Superior temporal gyrus (tissue), 1 donor: ENCODE results near the gene IQSEC3.
"Not testable (repeated sequence)": the region's sequence is repeated elsewhere in the genome, so short reads cannot be mapped to it uniquely, and the experiment has no call there.

Source experiments
- DNase-seq: peaks from one replicate; pipeline ENCODE4 v3.0.0-alpha.2; 2016; ENCODE audit errors: extremely low spot score

Gene IQSEC3

DNA sequence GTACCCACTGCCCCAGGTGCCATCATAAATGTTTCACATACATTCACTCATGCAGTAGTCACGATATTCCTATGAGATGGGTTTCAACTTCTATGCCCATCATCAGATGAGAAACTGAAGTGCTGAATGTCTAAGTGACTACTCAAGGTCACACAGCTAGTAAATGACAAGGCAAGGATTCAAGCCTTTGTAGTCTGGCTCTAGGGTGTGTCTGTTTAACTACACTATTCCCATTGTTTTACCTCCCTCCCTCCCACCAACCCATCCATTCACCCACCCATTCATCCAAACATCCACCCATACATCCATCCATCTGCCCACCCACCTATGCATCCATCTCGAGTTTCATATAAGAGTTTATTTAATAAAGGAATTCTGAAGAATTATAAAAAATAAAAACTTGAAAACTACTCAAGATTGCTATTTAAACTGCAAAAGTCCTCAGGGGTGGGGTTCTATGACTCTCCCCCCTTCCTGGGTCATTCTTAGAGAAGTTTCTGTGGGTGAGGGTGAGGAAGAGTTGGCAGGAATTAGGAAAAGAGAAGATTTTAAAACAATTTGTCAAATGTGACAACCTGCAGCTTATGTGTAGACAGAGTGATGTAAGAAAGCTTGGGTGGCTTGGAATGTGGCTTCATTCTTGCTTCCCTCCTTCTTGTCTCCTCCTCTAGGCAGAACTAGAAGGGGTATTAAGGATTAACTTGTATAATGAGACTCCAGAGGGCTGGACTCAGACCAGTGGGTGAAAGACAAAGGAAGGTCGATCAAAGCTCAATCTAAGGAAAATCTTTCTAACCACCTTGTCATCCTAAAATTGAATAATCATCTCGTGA, 13.4 kb upstream of the IQSEC3 start:
- not testable (repeated sequence) for DNase-seq

DNA sequence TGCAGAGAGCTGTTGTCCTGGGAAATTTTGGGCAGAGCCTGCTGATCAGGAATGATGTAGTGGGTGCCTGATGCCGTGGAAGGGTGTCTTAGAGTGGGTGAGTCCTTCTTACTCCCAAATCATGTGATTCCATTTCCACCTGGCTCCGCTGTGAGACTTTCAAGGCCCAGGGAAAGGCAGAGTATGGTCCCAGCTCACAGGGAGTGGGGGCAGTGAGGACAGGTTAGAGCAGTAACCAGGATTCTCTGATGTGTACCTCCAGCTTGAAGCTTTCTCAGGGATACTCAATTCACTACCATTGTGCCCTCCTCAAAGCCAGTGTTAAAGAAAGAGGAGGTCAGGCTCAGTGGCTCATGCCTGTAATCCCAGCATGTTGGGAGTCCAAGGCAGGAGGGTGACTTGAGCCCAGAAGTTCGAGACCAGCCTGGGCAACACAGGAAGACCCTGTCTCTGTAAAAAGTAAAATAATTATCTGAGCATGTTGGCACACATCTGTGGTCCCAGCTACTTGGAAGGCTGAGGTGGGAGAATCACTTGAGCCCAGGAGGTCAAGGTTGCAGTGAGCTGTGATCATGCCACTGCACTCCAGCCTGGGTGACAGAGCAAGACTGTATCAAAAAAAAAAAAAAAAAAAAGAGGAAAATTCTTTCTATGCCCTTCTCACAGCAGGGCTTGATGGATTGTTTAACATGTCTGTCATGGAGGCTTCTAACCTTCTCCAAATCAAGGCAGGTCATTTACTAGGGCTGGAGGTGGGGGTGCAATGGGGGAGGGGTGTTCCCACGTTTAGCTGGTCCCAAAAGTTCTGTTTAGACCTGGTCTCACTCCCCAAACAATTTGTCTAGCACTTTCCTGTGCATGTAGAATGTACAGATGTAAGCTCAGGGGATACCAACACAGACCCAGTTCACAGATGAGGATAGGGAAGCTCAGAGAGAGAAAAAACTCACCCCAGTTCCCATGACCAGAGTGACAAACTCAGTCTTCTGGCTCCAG, 12.5 kb upstream of the IQSEC3 start:
- DNase-seq, result no peak

DNA sequence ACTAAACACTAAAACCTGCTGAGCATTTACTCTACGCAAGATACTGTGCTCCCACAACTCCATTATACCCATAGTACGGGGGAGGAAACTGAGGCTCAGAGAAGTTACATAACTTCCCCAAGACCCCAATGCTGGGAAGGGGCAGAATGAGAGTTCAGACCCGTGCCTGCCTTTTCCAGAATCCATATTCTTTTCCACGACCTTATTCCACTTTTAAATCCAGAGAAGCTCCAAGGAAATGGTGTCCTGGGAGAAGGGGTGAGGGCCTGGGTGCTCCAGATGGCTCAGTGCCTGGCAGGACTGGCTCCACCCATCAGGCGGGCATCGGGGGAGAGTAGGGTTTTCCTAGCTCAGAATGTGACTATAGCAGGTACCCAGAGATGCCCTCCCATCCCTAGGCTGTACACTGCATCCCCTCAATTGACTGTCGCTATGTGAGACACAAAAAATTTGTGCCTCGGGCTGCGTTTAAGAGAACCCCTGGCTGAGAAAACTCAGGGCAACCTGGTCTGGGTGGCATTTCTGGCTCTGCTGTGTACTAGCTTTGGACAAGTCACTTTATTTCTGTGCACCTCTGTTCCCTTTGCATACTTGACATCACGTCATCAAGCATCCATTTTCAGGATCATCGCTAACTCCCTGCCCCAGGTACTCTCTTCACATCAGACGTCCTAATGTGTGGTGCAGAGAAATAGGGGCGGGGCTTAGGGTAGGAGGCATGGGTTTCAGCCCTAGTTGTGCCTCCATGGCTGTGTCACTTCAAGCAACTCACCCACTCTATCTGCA, 11.6 kb upstream of the IQSEC3 start:
- DNase-seq, result no peak

DNA sequence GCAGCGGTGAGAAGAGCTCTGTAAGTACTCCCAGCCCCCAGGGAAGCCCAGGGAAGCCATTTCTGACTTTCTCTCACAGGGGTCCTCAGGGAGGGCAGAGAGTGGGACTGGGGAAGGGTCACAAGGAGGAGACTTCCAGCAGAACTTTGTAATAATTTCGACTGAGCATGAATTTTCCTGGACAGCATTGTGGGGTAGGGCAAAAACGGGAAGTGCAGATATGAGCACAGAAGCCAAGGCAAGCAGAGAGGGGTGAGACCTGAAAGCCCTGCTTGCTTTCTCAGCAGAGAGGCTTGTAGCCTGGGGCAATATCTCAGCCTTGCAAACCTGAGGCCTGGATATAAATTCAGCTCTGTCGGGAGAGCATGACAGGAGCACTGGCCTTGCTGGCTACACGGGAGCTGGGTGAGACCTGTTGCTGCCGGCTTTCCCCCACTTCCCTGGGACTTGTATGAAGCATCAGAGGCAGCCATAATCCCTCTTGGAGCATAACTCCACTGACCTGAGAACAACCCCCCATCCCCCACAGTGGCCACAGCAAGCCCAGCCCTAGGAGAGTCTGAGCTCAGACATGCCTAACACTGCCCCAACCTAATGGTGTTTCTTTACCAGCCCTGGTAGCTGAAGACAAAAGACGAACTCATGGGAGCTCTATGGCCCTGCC, 9.8 kb upstream of the IQSEC3 start:
- no peak for DNase-seq

DNA sequence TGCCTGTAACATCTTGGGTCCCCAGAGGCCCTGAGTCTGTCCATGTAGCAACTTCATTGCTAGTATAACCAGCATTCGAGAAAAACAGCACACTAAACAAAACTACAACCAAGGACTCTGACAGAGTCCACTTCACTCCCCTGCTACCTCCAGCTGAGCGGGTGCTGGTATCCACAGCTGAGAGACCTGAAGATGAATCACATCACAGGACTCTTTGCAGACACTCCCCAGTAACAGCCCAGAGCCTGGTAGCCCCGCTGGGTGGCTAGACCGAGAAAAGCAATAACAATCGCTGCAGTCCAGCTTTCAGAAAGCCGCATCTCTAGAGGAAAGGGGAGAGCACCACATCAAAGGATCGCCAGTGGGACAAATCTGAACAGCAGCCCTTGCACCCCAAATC, 9.0 kb upstream of the IQSEC3 start:
- no peak for DNase-seq

DNA sequence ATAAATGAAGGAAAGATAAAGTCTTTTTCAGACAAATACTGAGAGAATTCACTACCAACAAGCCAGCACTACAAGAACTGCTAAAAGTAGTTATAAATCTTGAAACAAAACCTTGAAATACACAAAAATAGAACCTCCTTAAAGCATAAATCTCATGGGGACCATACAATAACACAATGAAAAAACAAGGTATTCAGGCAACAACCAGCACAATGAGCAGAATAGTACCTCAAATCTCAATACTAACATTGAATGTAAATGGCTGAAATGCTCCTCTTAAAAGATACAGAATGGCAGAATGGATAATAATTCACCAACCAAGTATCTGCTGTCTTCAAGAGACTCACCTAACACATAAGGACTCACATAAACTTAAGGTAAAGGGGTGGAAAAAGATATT, 7.7 kb upstream of the IQSEC3 start:
- no peak for DNase-seq

DNA sequence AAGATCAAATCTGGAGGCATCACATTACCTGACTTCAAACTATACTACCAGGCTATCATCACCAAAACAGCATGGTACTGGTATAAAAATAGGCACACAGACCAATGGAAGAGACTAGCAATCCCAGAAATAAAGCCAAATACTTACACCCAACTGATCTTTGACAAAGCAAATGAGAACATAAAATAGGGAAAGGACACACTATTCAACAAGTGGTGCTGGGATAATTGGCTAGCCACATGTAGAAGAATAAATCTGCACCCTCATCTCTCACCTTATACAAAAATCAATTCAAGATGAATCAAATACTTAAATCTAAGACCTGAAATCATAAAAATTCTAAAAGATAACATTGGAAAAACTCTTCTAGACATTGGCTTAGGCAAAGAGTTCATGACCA, 4.7 kb upstream of the IQSEC3 start:
- DNase-seq, result not testable (repeated sequence)

DNA sequence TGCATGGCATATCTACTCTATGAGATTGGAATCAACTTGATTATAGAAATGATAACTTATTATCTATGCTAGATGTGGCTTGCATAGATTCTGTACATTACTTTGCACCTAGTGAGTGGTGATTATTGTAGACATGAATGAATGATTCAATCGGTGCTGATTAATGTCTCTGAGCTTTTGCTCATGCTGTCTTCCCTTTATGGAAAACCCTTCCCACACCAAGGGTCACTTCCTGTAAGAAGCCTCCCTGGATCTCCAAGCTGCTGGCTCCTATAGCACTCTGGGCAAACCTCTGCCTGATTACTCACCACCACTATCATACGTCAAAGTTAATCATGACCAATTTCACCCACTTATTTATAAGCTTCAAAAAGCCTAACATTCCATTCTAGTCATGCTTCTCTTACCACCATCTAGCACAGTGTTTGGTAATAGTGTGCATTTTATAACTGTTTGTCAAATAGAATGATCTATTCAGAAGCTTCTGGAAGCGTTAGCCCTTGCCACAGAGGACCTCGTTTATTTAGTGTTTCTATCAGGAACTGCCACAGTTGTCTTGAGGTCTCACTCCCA, 990 bp upstream of the IQSEC3 start:
- DNase-seq, result not testable (repeated sequence)

DNA sequence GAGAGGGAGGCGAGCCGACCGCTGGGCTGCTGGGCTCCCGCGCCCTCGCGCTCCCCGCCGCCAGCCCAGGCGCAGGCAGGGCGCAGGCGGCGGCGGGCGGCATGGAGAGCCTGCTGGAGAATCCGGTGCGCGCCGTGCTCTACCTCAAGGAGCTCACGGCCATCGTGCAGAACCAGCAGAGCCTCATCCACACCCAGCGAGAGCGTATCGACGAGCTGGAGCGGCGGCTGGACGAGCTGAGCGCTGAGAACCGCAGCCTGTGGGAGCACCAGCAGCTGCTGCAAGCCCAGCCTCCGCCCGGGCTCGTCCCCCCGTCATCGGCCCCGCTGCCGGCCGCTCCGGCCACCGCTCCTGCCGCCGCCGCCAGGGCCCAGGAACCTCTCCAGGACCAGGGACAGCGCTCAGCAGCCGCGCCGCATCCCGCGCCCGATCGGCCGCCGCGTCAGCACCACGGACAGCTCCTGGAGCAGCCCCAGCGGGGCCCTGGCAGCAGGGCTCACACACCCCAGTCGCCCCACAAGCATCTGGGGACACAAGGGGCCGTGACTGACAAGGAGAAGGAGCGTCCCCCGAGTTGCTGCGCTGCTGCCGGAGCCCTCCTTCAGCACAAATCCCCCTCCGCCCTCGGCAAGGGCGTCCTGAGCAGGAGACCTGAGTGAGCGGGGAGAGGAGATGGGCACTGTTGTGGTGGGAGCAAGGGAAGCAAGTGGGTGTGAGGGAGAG, 376 bp downstream of the IQSEC3 start:
- DNase-seq, result not testable (repeated sequence)

DNA sequence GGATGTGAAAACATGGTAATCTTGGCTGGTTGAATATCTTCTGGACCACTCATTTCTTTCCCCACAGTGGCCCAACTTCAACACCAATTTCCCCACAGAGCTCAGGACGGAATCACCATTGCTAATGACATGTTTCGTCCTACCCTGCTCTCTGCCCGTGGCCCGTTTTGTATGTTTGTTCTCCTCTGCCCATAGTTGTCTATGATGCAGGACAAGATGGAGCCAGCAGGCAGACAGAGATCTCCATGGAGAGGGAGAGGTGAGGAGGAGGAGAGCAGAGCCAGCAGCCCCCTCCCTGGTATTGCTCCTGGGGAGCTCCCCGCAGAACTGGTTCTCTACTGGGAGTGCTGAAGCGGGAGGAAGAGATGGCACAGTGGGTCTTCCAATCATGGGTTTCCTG, 3.1 kb downstream of the IQSEC3 start:
- DNase-seq, result not testable (repeated sequence)

DNA sequence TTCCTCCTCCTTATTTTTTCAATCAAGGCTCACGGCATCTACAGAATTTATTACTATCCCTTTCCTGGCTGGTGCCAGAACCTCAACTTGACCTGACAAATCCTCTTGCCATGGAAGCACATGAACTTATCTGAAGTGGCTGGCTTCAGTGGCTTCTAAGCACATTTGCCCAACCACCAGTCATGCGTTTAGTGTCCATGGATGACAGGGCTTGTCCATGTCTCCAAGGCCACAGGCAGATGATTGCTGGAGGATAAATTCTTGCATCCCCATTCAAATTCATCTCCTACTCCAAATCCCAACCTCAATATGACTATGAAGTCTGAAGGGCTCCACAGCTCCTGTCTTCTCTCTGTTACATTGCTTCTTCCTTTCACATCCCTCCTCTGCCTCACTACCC, 4.0 kb downstream of the IQSEC3 start:
- not testable (repeated sequence) for DNase-seq

DNA sequence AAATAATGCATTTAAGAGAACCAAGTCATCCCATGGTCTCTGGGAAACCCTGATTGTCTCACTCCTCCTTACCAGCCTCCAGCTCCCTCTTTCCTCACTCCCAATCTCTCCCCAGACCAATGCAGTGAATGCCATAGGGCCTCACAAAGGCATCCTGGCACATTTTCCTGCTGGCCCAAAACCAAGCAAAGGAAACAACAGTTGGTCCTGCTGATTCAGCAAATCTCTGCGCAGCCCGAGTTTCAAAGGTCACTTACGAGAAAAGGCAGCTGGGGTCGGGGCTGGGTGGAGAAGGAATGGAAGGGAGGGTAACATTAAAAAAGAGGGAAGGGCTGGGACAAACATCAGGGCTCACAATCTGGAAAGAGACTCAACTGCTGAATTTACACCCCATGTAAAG, 5.5 kb downstream of the IQSEC3 start:
- DNase-seq, result not testable (repeated sequence)

DNA sequence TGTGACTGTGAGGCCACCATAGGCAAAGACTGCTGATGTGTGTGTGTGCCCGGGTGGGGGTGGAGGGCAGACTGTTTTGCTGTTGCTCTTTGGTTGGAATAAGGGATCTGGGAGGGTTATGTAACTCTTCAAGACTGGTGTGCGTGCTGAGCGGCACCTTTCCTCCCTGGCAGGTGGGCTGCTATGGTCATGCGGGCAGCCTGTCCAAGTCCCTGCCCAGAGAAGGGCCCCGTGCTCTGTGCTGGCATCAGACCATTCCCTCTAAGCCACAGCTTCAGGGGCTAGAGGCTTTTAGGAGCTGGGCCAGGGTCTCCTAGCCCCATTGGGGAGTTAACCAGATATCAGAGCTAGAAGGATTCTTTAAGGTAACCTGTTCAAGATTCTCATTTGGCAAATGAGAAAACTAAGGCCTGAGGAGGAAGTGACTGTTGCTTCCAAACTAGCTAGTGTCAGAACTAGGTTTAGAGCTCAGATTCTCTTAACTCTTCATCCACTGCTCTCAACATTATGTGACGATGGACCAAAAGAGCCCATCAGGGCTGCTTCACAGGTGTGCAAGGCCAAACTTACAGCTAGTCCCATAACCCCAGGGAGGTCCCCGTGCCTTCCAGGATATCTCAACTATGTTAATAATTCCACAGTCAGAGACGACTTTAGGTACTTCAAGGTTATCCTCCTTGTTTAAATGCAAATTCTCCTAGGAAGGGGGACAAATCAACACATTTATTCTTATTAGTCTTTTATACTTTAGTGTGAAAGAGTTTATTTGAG, 8.0 kb downstream of the IQSEC3 start:
- not testable (repeated sequence) for DNase-seq

DNA sequence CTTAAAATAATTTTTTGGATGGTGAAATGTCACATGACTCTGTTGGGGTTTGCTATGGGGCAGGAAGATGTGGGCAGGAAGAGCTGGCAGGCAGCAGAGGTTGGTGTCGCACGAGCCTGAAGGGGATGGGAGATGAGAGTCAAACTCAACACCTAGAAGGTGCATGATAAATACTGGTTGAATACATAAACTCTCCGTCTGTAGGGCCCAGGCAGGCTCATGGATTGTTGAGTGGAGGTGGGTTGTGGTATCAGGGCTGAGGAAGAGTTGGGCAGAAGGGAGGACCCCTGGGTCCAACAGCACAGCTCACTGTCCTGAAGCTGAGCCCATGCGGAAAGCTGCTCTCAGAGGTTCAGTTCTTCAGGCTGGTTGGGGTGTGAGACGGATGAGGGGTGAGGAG, 9.0 kb downstream of the IQSEC3 start:
- DNase-seq, result not testable (repeated sequence)

DNA sequence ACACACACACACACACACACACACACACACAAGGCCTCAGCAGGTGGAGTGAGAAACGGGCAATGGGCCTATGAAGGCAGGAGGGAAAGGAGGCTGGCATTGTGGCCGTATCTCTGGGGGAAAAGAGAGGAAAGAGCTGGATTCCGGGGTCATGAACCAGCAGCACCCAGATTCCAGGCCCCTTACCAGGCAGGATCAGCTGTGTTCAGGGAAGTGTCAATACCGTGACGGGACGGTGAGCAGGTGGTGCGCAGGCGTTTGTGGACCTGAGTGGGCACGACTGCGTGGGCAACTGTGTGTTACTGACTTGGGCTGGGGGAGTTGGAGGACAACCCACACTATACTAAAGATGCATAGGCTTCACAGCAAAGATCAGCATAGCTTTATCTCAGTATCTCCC, 9.5 kb downstream of the IQSEC3 start:
- DNase-seq, result not testable (repeated sequence)

DNA sequence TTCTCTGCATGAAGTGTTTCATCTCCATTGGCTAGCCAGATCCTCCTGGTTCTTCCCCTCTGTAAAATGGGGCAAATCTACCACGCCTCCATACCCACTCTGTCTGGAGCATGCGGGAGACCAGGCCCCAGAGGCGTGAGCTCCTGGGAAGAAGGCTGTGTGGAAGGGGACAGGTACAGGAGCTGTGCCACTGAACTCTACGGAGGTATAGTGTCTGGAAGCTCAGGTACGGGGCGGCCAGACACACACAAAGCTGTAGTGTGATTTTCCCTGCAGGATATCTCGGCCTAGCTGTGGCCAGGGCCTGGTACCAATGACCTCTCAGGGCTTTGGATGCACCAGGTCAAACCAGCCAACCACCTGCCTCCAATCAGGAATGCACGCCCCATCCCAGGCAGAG, 10.0 kb downstream of the IQSEC3 start:
- not testable (repeated sequence) for DNase-seq

DNA sequence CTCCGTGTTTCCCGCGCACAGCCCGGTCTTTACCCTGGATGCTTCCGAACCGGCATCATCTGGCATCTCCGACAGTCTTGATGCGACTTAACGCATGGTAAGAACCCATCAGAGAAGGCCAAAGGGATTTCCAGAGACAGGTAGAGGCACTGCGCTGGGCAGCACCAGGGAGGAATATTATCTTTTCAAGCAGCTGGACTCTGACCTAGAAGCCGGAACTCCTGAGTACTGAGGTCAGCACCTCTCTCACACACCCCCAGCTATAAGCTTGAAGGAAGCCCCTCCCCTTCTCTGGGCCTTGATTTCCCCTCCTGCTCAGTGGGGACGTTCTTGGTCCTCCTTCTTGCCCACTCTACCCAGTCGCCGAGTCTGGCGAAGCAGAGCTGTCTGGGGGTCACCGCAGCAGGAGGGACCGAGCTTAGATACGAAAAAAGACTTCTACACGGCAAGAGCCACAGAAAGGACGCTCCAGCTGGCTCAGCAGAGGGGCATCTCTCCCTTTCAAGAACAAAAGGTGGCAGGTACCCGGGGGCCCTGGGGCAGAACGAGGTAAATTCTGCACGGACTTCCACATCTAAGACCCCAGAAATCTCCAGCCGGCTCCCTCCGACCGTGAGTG, 10.6 kb downstream of the IQSEC3 start:
- DNase-seq, result not testable (repeated sequence)

DNA sequence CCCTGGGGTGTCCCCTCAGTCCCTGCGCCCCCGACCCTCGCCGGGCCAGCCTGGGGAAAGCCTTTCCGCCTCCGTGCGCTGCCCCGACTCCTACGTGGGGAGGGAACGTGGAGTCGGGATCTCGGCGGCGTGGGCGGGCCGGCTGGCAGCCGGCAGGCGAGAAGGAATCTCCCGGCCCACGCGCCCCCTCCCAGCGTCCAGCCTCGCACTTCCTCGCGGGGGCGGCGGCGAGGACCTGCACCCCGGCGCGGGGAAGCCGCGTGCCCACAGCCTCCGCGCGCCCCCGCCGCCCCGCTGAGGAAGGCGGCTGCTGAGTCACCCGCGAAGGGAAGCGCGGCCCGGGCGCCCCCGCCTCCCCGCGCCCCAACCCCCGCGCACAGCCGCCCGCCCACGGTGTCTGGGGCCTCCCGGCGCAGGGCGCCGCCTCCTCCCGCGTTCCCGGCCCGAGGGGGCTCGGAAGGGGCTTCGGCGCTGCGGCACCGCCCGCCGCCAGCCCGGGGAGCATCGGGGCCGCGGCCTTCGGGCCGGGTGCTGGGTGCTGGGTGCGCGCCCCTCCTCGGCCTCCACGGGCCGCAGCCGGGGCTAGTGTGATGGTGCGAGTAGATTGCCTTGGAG, 11.3 kb downstream of the IQSEC3 start:
- DNase-seq, result not testable (repeated sequence)
